ENCODE data around the gene MICAL3.

MICAL3 gene

DNA sequence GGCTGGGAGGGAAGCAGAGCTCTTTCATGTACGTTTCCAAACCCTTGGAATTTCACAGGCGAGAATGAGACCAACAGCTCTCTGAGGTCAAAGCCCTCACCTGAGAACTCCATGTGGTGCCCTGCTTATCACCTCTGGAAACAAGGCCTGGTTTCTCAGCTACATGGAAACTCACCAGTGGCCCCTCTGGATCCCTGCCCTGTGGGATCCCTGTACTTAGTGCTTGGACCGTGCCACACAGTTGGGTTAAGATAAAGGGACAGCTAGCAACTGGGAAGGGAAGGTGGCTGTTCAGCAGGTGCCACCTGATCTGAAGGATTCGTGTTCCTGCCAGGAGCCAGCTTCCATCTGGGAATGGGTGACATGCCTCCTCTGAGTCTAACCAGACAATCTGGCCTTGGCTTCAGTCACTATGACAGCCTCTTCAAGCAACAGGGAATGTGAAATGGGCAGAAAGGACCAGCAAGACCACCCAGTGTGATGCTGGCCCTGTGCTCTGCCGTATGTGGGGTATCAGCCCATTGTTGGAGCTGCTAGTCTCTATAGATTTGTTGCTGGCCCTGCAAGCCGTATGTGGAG, 195.8 kb downstream of the MICAL3 start:
- DNase-seq, result no peak

- DNase-seq, result no peak
These were observed 196.9 kb downstream of the MICAL3 start for GRCh38 chr22:17827466-17827865.

- no peak for DNase-seq
These were observed 198.3 kb downstream of the MICAL3 start for GRCh38 chr22:17825876-17826550.

GRCh38 chr22:17824457-17824856, 199.9 kb downstream of the MICAL3 start:
- no peak for DNase-seq

GRCh38 chr22:17823964-17824363, 200.4 kb downstream of the MICAL3 start:
- DNase-seq, result no peak

GRCh38 chr22:17823226-17823625, 201.1 kb downstream of the MICAL3 start:
- no peak for DNase-seq

DNA sequence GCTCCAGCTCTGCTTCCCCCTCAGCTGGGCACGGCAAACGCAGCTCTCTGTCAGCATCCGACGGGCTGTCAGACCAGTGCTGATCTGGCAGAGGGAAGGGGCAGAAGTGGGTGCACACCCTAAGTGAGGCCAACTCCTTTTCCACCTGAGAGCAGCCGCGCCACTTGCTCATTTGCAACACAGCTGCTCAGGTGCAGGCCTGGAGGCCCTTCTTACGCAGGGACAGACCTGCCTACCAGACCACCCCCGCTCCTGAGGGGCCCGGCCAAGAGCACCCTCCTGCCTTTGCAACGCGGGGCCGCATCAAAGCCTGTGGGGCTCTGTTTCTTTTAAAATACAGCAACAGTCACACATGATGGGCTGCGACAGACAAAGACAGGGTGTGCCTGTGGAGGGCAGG, 202.3 kb downstream of the MICAL3 start:
- no peak for DNase-seq

GRCh38 chr22:17820879-17821439, 203.4 kb downstream of the MICAL3 start:
- no peak for DNase-seq

DNA sequence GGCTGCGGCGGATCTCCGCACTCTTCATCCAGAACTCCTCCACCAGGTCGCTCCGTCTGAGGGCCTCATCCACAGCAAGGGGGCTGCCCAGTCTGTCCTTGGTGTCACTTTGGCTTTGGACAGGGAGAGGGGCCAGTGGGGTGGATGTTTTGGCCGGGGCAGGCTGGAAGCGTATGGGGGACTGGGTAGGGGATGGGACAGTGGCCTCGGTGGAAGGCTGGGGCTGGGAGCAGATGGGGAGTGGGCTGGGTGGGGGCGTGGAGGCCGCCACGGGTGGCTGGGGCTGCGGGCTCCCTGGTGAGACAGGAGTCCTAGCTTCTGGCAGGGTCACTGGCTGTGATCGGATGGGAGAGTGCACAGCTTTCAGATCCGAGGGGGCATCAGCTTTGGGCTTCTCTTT, 205.7 kb downstream of the MICAL3 start:
- DNase-seq, result no peak

DNA sequence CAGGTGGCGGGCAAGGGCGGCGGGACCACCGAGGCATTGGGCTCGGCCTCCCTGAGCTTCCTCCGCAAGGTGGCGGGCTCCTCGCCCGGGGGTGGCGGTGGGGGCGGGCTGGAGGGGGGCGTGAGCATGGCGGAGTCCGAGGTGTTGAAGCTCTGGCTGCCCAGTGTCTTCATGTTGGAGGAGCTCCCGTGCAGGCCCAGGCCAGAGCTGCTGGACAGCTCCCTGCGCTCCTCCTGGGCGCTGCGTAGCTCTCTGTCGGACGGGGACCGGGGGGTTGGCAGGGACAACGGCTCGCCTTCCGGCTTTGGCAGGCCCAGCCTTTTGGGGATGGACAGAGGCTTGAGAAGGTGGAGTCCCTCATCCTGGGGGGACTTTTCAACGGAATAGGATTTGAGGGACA, 206.2 kb downstream of the MICAL3 start:
- no peak for DNase-seq

DNA sequence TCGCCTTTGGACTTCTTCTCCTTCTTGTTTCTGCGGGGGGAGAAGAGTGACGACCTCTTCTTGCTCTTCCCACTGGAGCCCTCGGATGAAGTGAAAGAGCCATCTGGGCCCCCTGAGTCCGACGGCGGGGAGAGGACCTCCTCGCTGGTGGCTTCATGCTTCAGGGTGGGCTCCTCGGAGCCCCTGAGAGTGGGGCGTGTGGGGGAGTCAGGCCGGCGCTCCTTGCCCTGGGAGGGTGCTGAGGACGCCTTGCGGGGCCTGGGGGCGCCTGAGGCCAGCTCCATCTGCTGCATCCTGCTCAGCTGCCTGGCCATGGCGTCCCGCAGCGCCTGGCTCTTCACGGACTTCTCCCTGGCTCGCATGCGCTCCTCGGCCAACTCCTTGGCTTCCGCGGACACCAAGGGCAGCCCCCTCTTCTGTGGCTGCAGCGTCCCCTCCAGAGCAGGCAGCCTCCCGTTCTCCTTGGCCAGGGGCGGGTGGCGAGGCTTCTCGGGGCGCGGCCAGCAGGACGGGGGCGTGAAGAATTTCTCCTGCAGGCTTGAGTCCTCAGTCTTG, 206.8 kb downstream of the MICAL3 start:
- DNase-seq, result no peak

DNA sequence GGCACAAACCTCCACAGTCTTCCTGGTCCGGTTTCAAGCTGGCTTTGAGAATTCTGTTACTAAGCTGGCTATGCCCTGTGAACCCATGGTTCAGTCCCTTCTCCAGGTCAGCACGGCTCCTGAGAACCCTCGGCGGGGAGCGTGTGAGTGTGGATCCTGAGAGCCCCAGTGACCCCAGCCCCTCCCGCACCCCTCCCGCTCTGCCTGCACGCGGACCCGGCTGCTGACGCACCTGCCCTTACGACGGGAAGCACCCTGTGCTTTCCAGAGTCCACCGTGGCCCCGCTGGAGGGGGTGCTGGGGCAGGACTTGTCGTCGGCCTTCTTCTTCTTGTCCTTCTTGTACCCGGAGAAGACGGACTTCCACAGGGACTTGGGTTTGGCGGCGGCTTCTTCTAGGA, 207.3 kb downstream of the MICAL3 start:
- DNase-seq, result no peak

DNA sequence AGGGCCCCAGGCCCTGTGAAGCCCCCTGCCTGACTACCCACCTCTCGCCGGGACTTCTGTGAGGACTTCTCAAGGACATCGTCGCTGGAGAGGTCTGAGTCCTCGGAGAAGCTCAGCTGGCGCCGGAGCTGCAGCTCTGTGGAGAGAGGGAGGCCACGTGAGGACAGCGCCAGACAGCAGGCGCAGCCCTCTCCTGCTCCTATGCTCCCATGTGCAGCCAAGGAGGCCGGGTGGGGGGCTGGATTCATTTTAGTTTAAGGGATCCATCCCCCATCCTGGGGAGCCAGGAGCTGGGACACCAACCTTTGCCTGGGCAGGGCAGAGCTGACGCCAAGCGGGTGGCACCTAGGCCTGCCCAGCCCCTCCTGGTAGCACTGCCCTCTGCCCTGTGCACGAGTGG, 207.7 kb downstream of the MICAL3 start:
- no peak for DNase-seq

DNA sequence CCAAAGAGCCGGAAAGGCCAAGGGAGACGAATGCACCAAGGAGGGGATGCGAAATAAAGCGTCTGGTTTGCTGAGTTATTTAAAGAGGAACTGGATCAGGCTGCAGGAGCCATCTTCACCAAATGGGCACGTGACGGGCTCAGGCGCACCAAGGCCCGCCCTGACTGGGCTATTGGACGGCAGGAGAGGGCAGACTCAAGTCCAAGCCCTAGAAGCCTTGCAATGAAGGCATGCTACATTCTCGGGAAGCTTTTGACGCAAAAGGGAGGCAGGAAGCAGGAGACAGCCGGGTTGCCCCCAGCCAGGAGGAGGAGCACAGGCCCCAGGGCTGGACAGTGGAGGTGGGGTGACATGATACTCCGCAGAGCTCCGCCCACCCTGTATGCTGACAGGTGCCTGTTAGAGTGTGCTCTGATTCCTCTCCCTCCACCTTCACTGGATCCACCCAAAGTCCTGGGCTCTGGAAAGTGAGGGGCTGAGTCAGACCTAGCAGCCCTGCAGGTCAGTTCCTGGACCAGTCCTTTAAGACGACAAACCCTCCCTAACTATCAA, 208.6 kb downstream of the MICAL3 start:
- no peak for DNase-seq

DNA sequence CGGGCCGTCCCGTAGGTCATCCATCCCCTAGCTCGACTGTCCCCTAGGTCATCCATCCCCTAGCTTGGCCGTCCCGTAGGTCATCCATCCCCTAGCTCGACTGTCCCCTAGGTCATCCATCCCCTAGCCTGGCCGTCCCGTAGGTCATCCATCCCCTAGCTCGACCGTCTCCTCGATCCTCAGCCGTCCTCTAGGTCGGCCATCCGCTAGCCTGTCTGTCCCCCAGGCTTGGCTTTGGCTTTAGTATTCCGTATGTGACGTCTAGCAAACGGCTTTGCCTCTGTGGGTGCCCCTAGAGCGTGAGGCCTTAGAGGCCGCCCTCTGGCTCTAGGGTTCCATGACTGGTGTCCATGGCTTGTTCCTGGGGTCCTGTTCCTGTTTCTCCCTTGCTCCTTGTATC, 209.5 kb downstream of the MICAL3 start:
- no peak for DNase-seq

DNA sequence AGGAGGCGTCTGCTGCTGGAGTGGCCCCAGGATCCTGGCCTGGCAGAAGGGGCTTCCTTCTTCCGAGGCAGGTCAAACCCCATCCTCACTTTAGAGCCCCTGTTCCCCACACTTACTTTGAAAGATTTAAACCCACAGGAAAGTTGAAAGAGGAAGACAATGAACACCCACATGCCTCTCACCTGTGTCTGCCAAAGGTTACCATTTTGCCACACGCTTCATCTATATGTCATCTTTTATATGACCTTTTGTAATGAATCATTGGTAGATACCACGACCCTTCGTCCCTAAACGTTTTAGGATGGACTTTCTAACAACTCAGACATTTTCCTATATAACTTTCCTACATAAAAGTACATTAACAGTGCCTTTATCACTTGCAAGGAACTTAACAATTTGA, 210.3 kb downstream of the MICAL3 start:
- DNase-seq, result no peak

DNA sequence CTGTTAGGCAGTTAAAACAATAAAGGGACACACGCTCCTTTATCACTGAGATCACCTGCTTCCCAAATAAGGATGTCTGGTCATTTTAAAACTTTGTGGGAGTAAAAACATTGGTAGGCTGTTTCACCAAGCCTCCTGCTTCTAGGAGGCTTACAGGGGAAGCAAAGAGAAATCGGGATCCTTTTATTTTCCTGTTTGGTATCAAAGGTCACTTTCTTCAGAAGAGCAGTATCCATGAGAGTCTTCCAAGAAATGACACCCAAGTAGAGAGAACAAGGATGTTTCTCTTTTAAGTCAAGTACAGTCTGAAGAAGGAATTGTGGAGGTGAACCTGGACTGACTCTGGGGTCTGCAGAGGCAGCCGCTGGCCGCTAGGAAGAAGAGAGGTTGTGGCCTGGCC, 213.2 kb downstream of the MICAL3 start:
- no peak for DNase-seq

- no peak for DNase-seq
These were observed 213.7 kb downstream of the MICAL3 start for GRCh38 chr22:17810570-17811116.

- DNase-seq, result no peak
These were observed 215.5 kb downstream of the MICAL3 start for GRCh38 chr22:17808693-17809403.

GRCh38 chr22:17807578-17808410, 216.6 kb downstream of the MICAL3 start:
- no peak for DNase-seq

- DNase-seq, result no peak
These were observed 217.3 kb downstream of the MICAL3 start for GRCh38 chr22:17807086-17807485.

DNA sequence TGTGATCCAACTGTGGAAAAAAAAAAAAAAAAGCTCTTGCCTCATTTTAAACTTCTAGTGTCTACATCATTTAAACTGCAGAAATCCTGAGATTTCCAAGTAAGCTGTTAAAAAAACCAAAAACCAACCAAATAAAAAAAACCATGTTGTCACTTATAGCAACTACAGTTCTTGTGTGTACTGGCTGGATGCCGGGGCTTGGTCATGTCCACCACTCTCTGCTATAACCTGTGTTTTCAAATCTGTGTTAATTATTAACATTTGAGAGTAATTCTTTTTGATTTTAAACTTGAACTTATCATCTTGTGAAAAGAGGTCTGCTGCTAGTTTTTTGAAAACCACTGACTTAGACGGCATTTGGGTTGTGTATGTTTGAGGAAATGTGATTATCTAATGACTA, 217.9 kb downstream of the MICAL3 start:
- DNase-seq, result no peak
